EH (cell line): Measurements from ENCODE around the gene LAMB1.
"Not testable (repeated sequence)": the region's sequence is repeated elsewhere in the genome, so short reads cannot be mapped to it uniquely, and the experiment has no call there.

Source experiments
- DNase-seq: peaks from one replicate; pipeline ENCODE4 v3.0.0-alpha.2; 2015; ENCODE audit warnings: low read depth

Gene LAMB1

GRCh38 chr7:107945332-107945731 is 57.6 kb downstream of the LAMB1 start:
- no peak for DNase-seq

- DNase-seq: no peak
These were observed 58.4 kb downstream of the LAMB1 start for GRCh38 chr7:107944411-107945169.

GRCh38 chr7:107943018-107943417 is 59.9 kb downstream of the LAMB1 start:
- no peak for DNase-seq

- no peak for DNase-seq
These were observed 62.0 kb downstream of the LAMB1 start for GRCh38 chr7:107940951-107941350.

GRCh38 chr7:107939573-107940489 is 63.1 kb downstream of the LAMB1 start:
- peak; percentile 97 for DNase-seq

GRCh38 chr7:107938456-107939250 is 64.3 kb downstream of the LAMB1 start:
- peak; percentile 67 for DNase-seq

GRCh38 chr7:107937531-107937930 is 65.4 kb downstream of the LAMB1 start:
- peak; percentile 37 for DNase-seq

GRCh38 chr7:107936312-107936711 is 66.6 kb downstream of the LAMB1 start:
- no peak for DNase-seq

GRCh38 chr7:107934991-107935770 is 67.8 kb downstream of the LAMB1 start:
- DNase-seq: peak; percentile 92

GRCh38 chr7:107933386-107934013 is 69.5 kb downstream of the LAMB1 start:
- DNase-seq: no peak

GRCh38 chr7:107932805-107933204 is 70.2 kb downstream of the LAMB1 start:
- DNase-seq: no peak

GRCh38 chr7:107931740-107932515 is 71.0 kb downstream of the LAMB1 start:
- DNase-seq: no peak

GRCh38 chr7:107926481-107926880 is 76.5 kb downstream of the LAMB1 start:
- DNase-seq: no peak

- DNase-seq: peak; percentile 58
These were observed 78.0 kb downstream of the LAMB1 start for GRCh38 chr7:107924841-107925504.

GRCh38 chr7:107922886-107923285 is 80.1 kb downstream of the LAMB1 start:
- no peak for DNase-seq

GRCh38 chr7:107921826-107922225 is 81.1 kb downstream of the LAMB1 start:
- not testable (repeated sequence) for DNase-seq

- peak; percentile 31 for DNase-seq
These were observed 82.8 kb downstream of the LAMB1 start for GRCh38 chr7:107920048-107920772.

GRCh38 chr7:107918948-107919347 is 84.0 kb downstream of the LAMB1 start:
- DNase-seq: no peak
